ENCODE results near the gene INPP5B.
"Not testable (repeated sequence)": the region's sequence is repeated elsewhere in the genome, so short reads cannot be mapped to it uniquely, and the experiment has no call there.

Gene INPP5B

GRCh38 chr1:37910886-37911285 lies 36.0 kb downstream of the INPP5B start:
- DNase-seq, result not testable (repeated sequence)

GRCh38 chr1:37908531-37908930 lies 38.3 kb downstream of the INPP5B start:
- DNase-seq, result not testable (repeated sequence)

- DNase-seq, result not testable (repeated sequence)
Observed at GRCh38 chr1:37907416-37908125, 39.3 kb downstream of the INPP5B start.

GRCh38 chr1:37906591-37906990 lies 40.3 kb downstream of the INPP5B start:
- not testable (repeated sequence) for DNase-seq

GRCh38 chr1:37905727-37906126 lies 41.1 kb downstream of the INPP5B start:
- DNase-seq, result no peak

GRCh38 chr1:37903921-37904320 lies 42.9 kb downstream of the INPP5B start:
- not testable (repeated sequence) for DNase-seq

- no peak for DNase-seq
Observed at GRCh38 chr1:37902983-37903382, 43.9 kb downstream of the INPP5B start.

GRCh38 chr1:37901893-37902225 lies 45.0 kb downstream of the INPP5B start:
- DNase-seq, result no peak

- no peak for DNase-seq
Observed at GRCh38 chr1:37901191-37901892, 45.5 kb downstream of the INPP5B start.

GRCh38 chr1:37897563-37897962 lies 49.3 kb downstream of the INPP5B start:
- DNase-seq, result not testable (repeated sequence)

GRCh38 chr1:37893673-37894072 lies 53.2 kb downstream of the INPP5B start:
- DNase-seq, result no peak

GRCh38 chr1:37892151-37893047 lies 54.5 kb downstream of the INPP5B start:
- DNase-seq, result no peak

GRCh38 chr1:37890378-37891014 lies 56.4 kb downstream of the INPP5B start:
- DNase-seq, result peak; percentile 7

- no peak for DNase-seq
Observed at GRCh38 chr1:37888022-37888700, 58.7 kb downstream of the INPP5B start.

GRCh38 chr1:37884145-37884544 lies 62.7 kb downstream of the INPP5B start:
- DNase-seq, result no peak

GRCh38 chr1:37883671-37884070 lies 63.2 kb downstream of the INPP5B start:
- no peak for DNase-seq

GRCh38 chr1:37879865-37880264 lies 67.0 kb downstream of the INPP5B start:
- DNase-seq, result no peak

- DNase-seq, result no peak
Observed at GRCh38 chr1:37878071-37878470, 68.8 kb downstream of the INPP5B start.

GRCh38 chr1:37875833-37876232 lies 71.0 kb downstream of the INPP5B start:
- no peak for DNase-seq

- DNase-seq, result no peak
Observed at GRCh38 chr1:37872692-37873091, 74.2 kb downstream of the INPP5B start.

GRCh38 chr1:37868466-37868865 lies 78.4 kb downstream of the INPP5B start:
- DNase-seq, result no peak

GRCh38 chr1:37867784-37868183 lies 79.1 kb downstream of the INPP5B start:
- no peak for DNase-seq

Measured in CD4-positive, alpha-beta T cell treated with Interleukin-17A for 4 hours (primary cell).